NK-92 (cell line): ENCODE measurements around the gene PGAM1.
"Not testable (repeated sequence)": the region's sequence is repeated elsewhere in the genome, so short reads cannot be mapped to it uniquely, and the experiment has no call there.

ENCODE experiments used
- DNase-seq: peaks from one replicate; lab custom pipeline; 2025; ENCODE audit not compliant: unreplicated experiment; lab: John Stamatoyannopoulos, UW

The PGAM1 gene

DNA sequence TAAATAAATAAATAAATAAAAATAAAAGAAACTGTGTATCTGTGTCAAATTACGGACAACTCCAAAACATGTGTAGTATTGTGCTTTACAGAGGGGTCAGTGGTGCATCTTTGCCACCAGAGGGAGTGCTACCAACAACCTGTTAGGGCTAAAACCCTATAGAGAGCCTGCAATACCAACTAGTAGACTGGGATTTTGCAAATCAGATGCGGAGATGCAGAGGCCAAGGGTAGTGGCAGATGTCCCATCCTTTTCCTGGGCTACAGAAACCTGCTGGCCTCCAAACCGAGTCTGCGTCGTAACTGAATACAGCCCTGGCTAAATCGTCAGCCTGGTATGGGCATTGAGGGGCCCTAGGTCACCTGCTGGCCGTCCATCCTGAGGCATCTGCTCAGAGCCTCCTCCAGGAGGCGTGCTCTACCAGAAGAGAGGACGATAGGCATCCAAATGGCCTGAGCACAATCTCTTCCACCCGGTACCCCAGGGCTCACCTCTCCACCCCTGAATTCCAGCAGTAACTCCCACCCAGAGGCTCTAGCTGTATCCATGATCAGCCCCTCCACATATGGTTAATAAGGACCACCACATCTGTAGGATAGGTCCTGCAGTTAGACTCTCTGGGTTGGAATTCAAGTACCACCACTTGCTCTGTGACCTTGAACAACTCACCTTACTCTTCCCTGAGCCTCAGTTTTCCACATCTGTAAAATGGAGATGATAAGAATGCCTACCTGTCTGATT is 18.6 kb upstream of the PGAM1 start:
- DNase-seq: no peak

GRCh38 chr10:97407952-97408248 is 18.1 kb upstream of the PGAM1 start:
- no peak for DNase-seq

GRCh38 chr10:97408496-97408992 is 17.4 kb upstream of the PGAM1 start:
- DNase-seq: no peak

- no peak for DNase-seq
These were observed 14.6 kb upstream of the PGAM1 start for GRCh38 chr10:97411406-97411805.

DNA sequence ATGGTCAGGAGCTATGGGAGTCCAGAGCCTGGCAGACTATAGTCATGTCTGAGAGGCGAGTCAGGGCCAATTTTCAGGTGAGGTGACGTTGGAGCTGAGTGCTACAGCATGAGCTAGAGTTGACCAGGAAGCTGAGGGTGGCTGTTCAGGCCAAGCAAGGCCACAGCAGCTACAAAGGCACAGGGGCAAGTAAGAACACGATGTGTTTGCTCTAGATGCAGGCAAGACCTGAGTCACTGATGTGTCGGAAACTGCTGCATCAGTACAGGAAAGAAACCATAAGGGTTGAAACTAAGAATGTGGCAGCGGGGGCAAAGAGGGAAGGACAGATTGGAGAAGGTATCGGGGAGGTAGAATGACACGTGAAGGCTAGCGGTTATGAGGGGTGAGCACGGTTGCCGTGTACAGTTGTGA is 13.1 kb upstream of the PGAM1 start:
- DNase-seq: no peak

DNA sequence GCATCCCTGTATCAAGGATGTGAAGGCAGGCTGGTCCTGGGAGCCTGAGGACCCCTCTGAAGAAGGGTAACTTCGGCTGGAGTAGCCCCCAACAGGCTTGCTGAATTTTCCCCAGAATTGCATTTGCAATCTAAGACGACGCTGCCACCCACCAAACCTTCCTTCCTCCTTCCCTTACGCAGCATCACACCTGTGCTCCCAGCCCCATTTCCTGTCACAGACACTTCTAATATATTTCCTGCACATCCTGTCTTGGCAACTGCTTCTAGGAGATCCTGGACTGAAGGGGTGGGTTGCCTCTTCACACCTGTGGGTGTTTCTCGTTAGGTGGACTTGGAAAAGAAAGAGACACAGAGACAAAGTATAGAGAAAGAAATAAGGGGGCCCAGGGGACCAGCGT is 9.4 kb upstream of the PGAM1 start:
- DNase-seq: no peak

DNA sequence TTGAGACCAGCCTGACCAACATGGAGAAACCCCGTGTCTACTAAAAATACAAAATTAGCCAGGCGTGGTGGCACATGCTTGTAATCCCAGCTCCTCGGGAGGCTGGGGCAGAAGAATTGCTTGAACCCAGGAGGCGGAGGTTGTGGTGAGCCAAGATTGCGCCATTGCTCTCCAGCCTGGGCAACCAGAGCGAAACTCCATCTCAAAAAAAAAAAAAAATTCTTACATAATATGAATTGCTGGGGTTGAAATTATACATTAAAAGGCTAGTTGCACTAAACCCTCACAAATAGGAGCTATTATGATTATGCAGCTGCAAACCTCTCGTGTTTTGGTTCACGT is 2.3 kb upstream of the PGAM1 start:
- DNase-seq: not testable (repeated sequence)

- no peak for DNase-seq
These were observed 982 bp downstream of the PGAM1 start for GRCh38 chr10:97426776-97427570.

- DNase-seq: no peak
These were observed 1.7 kb downstream of the PGAM1 start for GRCh38 chr10:97427571-97428179.

- no peak for DNase-seq
These were observed 2.6 kb downstream of the PGAM1 start for GRCh38 chr10:97428572-97428981.

DNA sequence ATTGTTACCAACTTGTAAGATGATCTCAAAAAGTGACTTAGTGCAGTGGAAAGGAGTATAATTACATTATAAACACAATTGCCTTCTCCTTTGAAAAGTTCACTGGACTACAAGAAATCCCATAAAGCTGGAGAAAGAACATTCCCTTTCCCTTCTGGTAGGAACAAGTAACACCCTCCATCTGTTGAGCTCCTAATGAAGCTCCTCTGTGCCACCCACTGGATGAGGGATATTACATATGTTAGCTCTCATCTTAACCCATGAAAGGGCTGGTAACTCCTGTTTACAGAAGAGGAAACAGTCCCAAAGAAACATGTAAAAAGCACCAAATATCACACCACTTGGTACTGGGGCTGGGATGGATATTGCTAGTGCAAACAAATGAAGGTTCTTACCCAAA is 8.1 kb downstream of the PGAM1 start:
- DNase-seq: no peak

DNA sequence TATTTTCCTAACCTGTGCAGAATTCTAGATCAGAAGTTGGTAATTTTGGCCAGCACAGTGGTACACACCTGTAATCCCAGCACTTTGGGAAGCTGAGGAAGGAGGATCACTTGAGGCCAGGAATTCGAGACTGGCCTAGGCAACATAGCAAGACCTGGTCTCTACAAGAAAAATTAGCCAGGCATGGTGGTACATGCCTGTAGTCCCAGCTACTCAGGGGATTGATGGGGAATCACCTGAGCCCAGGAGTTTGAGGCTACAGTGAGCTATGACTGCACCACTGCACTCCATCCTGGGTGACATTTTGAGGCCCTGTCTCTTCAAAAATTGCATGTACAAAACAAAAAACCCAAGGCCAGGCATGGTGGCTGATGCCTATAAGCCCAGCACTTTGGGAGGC is 8.6 kb downstream of the PGAM1 start:
- DNase-seq: no peak

GRCh38 chr10:97435211-97435610 is 9.2 kb downstream of the PGAM1 start:
- no peak for DNase-seq

- no peak for DNase-seq
These were observed 16.3 kb downstream of the PGAM1 start for GRCh38 chr10:97442277-97442676.

- DNase-seq: no peak
These were observed 18.2 kb downstream of the PGAM1 start for GRCh38 chr10:97444212-97444611.

DNA sequence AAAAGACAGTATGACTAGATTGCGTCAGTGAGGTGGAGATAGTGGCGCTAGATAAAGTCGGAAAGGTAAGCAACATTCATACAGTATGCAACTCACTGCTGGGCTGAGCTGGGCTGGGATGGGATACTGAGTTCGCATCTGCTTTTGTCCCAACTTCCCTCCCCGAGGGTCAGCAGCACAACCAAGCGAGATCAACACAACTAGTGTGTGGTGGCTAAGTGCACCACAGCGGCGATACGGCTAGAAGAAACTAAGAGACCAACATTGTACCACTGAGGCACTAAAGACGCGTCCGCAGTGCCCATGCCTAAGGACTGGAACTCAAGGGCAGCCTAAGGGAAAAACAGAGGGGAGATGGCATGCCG is 19.3 kb downstream of the PGAM1 start:
- DNase-seq: no peak

DNA sequence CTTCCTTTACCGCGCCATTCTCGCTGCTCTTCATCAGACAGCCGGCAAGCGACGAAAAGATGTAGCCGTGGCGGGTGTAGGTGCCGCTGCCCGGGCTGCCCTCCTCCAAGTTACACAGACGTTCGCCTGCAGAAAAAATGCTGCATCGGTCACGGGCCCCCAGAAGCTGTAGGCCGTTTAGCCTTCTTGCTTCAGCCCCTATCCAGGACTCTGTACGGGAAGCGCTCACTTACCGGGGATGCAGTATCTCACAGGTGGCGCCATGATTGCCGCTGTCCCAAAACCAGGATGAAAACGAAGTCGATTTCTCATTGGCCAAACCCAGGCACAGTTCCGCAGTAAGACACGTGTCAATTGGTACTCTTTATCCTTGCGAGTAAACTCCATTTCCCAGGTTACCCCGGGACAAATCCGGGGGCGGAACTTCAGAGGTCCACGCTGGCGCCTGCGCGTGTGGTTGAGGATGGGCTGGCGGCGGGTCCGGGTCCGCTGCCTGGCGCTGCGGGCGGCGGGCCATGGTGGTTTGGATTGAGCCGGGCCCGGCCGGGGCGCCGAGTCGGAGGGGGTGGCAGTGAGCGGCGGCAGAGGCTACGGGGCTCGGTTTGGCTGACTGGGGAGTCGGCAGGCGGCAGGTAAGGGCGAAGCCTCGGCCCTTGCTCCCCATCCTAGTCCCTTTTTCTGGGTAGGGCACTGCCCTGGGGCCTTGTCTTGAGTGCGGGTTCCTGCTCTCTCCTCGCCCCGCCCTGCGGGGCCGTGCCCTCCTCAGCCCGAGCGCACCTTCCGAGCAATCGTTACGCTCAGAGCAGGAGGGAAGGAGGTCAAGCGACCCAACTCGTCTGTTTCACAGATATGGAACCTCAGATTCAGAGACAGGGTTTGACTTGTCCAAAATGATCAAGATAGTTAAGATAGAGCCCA is 20.0 kb downstream of the PGAM1 start, which contains the start of the genes EXOSC1 and ZDHHC16:
TSS of gene EXOSC1 (minus strand) at position 285 of the 918 bp plus-strand sequence. CDS start at position 264, 21 bp downstream.
TSS of gene ZDHHC16 (plus strand) at position 454 of the 918 bp plus-strand sequence. CDS start 5,501 bp downstream, outside the sequence.
- peak; percentile 21 for DNase-seq

DNA sequence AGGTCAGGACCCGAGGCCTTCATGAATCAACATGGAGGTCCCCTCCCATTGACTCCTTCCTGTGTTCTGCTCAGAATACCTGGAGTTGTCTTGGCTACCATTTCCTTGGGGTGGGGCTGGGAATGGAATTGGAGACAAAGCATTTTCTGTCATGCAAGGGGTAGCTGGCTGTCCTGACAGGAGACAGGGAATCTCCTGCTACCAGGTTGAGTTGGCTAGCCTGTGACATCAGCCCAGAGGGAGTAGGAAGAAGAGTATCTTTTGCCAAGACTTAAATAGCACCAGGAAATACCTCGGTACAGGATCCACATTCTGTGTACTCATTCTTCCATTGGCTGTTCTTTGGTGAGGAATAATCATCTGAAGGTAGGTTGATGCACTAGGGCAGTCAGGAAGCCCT is 24.8 kb downstream of the PGAM1 start:
- DNase-seq: no peak

- no peak for DNase-seq
These were observed 25.6 kb downstream of the PGAM1 start for GRCh38 chr10:97451605-97452004.

DNA sequence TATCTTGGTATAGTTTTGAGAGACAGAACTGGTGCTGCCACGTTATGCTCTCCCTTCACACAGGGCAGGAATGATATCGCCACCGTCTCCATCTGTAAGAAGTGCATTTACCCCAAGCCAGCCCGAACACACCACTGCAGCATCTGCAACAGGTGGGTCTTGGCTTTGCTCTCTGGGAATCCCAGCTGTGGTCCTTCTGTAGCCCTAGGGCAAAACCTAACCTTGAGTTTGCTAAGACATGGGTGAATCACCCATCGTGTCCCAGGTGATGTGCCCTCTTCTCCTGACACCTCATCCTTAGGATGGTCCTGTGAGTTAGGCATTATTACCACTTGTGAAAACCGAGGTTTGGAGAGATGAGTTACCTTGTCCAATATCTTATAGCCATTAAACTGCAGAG is 26.4 kb downstream of the PGAM1 start:
- DNase-seq: no peak
